ENCODE results near the gene MTREX. TPM values are rescaled to one million over a fixed set of nuclear protein-coding genes. Genes with fewer than 3 reads are reported as not detected.

Gene MTREX
- total RNA-seq, 1 experiment from 2014 or later, result 123 TPM

GRCh38 chr5:55437859-55438206 lies 130.0 kb downstream of the MTREX start:
- H2AFZ ChIP-seq (ENCODE audit: low read length), result no peak overlapping the region
- H4K91ac ChIP-seq (ENCODE audit: insufficient read length, low read depth, low read length), result no peak overlapping the region
- peaks cover 8% of the 10 kb centered on the region for H3K9me3 ChIP-seq (ENCODE audit: control insufficient read depth, low read depth, low read length)
- Mint-ChIP-seq H3K4me1 (peaks cover 48% of the 10 kb centered on the region in 2 experiments), H3K27me3 (ENCODE audit: low read depth) (no peaks in the 10 kb centered on the region; the same call in 1 of the 2 replicates), H3K9me3 (peaks cover 20 to 22% of the 10 kb centered on the region in 2 experiments), H3K36me3 (ENCODE audit: insufficient read depth in 1 of 3, low read depth in 3 of 3) (peaks cover 52 to 79% (median 73%) of the 10 kb centered on the region in 3 experiments), H3K27ac (peak overlapping the region; percentile 4 to 93 (median 76); a peak in 6 of 7 replicates), H3K4me3 (no peak overlapping the region)
- no CpG with 5 or more reads among the region's 2 CpGs for WGBS (ENCODE audit: extremely low coverage, insufficient read length, low lambda C conversion rate)
- no peak overlapping the region for H3K14ac ChIP-seq (ENCODE audit: insufficient read depth, low read length)
- no peak overlapping the region for H2BK20ac ChIP-seq (ENCODE audit: low read depth, low read length, poor library complexity, severe bottlenecking)
- H2AK5ac ChIP-seq (ENCODE audit: insufficient read length, low read length), result no peak overlapping the region
- H3K18ac ChIP-seq (ENCODE audit: insufficient read length, low read depth, low read length), result no peak overlapping the region
- TF ChIP-seq CTCF (conservative IDR thresholded peaks at IDR 0.05), result no peak
- no peak overlapping the region for H4K5ac ChIP-seq (ENCODE audit: insufficient read length, low read depth, low read length)
- no peak overlapping the region for H2BK120ac ChIP-seq (ENCODE audit: low read depth, low read length, poor library complexity, severe bottlenecking)
- H3K56ac ChIP-seq (ENCODE audit: insufficient read length, low read depth, low read length), result no peak overlapping the region
- no peak overlapping the region for H3K4ac ChIP-seq (ENCODE audit: low read depth, low read length)
- no peak overlapping the region for H3T11ph ChIP-seq (ENCODE audit: low read length)
- DNase-seq, result no peak
- H3K79me2 ChIP-seq (ENCODE audit: insufficient read depth, low read length), result no peaks in the 10 kb centered on the region
- no peaks in the 10 kb centered on the region for H3K27me3 ChIP-seq (ENCODE audit: insufficient read depth, low read length)
- peaks cover 16% of the 10 kb centered on the region for H3K4me1 ChIP-seq (ENCODE audit: insufficient read depth, low read length)
- H2BK5ac ChIP-seq (ENCODE audit: insufficient read length, low read length), result no peak overlapping the region
- peak overlapping the region; percentile 54 for H3K27ac ChIP-seq (ENCODE audit: insufficient read length, low read depth, low read length)
- H3K23ac ChIP-seq (ENCODE audit: insufficient read length, low read depth, low read length), result no peak overlapping the region
- H2BK15ac ChIP-seq (ENCODE audit: low read depth, low read length), result no peak overlapping the region
- H3K79me1 ChIP-seq (ENCODE audit: insufficient read depth, low read depth, low read length, poor library complexity, severe bottlenecking), result no peaks in the 10 kb centered on the region
- H4K8ac ChIP-seq (replicated peaks; ENCODE audit: insufficient read length, low read depth, low read length), result no peak overlapping the region
- H3K4me2 ChIP-seq (ENCODE audit: insufficient read depth, insufficient read length, low read length), result no peak overlapping the region
- no peaks in the 10 kb centered on the region for H4K20me1 ChIP-seq (ENCODE audit: control insufficient read depth, insufficient read depth, insufficient read length)
- H2BK12ac ChIP-seq (ENCODE audit: insufficient read length, low read depth, low read length), result no peak overlapping the region
- no peaks in the 10 kb centered on the region for H3K23me2 ChIP-seq (ENCODE audit: insufficient read length, low read depth, low read length, poor library complexity, severe bottlenecking)
- no peak overlapping the region for H3K9ac ChIP-seq (ENCODE audit: extremely low read depth, insufficient read length, low read length)
